Measurements from ENCODE around the gene ZNF766. TPM values are rescaled to one million over a fixed set of nuclear protein-coding genes. Genes with fewer than 3 reads are reported as not detected.
"Not testable (repeated sequence)": the region's sequence is repeated elsewhere in the genome, so short reads cannot be mapped to it uniquely, and the experiment has no call there.

Gene ZNF766
- total RNA-seq, 1 donor from 2014 or later: 21.0 TPM

- intact Hi-C loops (cut with DNase I): no loop called here
- DNase-seq (ENCODE audit: low spot score) (no peak), ATAC-seq (peak; percentile 5)
Observed at GRCh38 chr19:52270266-52270885, 989 bp downstream of the ZNF766 start.

DNA sequence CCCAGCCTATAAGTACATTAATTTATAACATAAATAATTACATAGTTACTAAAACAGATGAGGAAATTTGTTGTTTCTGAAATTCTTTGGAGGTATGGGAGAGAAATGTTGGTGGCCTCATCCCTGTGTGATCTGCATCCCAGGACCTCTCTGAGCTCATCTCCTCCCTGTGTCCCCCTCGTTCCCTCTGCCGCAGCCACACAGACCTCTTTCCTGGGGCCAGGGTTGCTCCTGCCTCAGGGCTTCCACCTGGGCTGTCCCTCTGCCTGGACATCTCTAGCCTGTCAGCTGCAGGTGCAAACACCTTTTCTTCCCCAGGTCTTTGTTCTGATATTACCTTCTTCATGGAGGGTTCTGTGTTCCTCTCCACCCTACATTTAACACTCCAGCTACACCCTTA, 3.9 kb downstream of the ZNF766 start:
- DNase-seq (ENCODE audit: low spot score) (no peak), ATAC-seq (no peak)
- intact Hi-C loops (cut with DNase I): no loop called here

- intact Hi-C loops (cut with DNase I): no loop called here
- DNase-seq (ENCODE audit: low spot score) (no peak), ATAC-seq (no peak)
Observed at GRCh38 chr19:52274191-52274590, 4.8 kb downstream of the ZNF766 start.

DNA sequence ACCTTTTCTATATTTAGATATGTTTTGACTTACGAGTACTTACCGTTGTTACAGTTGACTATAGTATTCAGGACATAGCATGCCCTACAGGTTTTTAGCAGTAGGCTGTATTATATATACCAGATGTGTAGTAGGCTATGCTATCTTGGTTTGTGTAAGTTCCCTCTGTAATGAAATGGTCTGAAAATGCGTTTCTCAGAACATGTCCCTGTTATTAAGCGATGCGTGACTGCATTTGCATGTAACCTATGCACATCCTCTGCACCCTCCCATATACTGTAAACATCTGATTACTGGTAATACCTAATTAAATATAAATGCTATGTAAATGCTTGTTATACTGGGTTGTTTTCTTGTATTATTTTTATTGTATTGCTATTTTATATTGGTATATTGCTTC, 6.6 kb downstream of the ZNF766 start:
- DNase-seq (ENCODE audit: low spot score) (no peak), ATAC-seq (no peak)
- intact Hi-C loops (cut with DNase I): no loop called here

- no peak for DNase-seq (ENCODE audit: low spot score)
- ATAC-seq: no peak
- intact Hi-C loops (cut with DNase I): no loop called here
Observed at GRCh38 chr19:52277471-52277870, 8.1 kb downstream of the ZNF766 start.

GRCh38 chr19:52286256-52286655, 16.9 kb downstream of the ZNF766 start:
- DNase-seq (ENCODE audit: low spot score) (no peak), ATAC-seq (no peak)
- intact Hi-C loops (cut with DNase I): no loop called here

DNA sequence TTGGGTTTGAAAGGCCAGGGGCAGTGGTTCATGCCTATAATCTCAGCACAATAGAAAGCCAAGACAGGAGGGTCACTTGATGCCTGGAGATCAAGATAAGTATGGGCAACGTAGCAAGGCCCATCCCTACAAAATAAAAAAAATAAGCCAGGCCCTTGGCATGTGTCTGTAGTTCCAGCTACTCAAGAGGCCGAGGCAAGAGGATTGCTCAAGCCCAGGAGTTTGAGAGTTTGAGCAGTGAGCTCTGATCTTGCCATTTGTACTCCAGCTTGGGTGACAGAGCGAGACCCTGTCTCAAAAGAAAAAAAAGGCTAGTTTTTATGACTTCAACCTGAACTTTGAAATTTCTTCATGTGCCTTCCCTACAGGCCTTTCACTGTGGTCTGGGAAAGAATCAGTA, 22.4 kb downstream of the ZNF766 start:
- no peak for DNase-seq (ENCODE audit: low spot score)
- intact Hi-C loops (cut with DNase I): no loop called here

DNA sequence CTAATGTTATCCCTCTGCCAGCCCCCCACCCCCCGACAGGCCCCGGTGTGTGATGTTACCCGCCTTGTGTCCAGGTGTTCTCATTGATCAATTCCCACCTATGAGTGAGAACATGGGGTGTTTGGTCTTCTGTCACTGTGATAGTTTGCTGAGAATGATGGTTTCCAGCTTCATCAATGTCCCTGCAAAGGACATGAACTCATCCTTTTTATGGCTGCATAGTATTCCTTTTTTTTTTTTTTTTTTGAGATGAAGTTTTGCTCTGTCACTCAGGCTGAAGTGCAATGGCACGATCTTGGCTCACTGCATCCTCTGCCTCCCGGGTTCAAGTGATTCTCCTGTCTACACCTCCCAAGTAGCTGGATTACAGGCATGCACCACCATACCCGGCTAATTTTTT, 23.6 kb downstream of the ZNF766 start:
- ATAC-seq; intact Hi-C loops (cut with DNase I); DNase-seq (ENCODE audit: low spot score): not testable (repeated sequence)

More for the DNA sequence above, 22.4 kb downstream of the ZNF766 start:
- no peak for ATAC-seq

GRCh38 chr19:52296400-52296772, 27.0 kb downstream of the ZNF766 start:
- DNase-seq (ENCODE audit: low spot score): no peak
- no peak for ATAC-seq
- intact Hi-C loops (cut with DNase I): no loop called here

DNA sequence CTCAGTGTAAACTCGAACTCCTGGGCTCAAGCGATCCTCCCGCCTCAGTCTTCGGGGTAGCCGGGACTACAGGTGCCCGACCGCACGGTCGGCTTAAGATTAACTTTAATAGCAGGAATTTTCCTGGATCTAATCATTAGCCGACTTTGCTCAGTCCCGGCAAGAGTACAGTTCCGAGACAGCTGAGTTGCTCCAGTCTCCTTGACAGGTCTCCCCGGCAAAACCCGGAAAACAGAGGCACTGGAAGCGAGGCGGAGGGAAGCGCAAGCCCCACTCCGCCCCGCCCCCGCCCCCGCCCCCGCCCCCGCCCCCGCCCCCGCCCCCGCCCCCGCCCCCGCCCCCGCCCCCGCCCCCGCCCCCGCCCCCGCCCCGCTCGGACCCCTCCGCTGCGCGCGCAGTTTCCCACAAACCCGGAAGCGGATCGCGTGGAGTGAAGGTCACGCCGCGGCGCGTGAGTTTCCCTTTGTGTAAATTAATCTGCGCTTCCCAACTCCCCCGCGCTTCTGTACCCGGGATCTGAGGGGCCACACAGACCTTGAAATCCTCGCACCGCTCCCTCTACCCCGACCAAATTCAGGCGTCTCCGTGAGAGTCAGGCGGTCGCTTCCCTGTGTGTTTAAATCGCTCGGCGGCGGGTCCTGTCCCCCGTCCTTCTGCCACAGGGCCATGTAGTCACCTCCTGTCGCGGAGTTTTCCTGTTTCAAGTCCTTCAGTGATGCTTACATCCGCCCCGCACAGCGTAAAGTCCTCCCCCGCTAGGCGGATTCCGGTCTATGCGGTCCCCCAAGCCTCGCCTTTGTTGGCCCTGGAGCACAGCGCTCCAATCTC, 27.6 kb downstream of the ZNF766 start, which contains the start of gene ZNF480:
ZNF480 (plus strand) TSS at position 397 of the 828 bp plus-strand sequence. CDS start 3,244 bp downstream, outside the sequence.
- intact Hi-C loops (cut with DNase I): no loop called here
- DNase-seq (ENCODE audit: low spot score) (peak; percentile 92), ATAC-seq (peak; percentile 93)

DNA sequence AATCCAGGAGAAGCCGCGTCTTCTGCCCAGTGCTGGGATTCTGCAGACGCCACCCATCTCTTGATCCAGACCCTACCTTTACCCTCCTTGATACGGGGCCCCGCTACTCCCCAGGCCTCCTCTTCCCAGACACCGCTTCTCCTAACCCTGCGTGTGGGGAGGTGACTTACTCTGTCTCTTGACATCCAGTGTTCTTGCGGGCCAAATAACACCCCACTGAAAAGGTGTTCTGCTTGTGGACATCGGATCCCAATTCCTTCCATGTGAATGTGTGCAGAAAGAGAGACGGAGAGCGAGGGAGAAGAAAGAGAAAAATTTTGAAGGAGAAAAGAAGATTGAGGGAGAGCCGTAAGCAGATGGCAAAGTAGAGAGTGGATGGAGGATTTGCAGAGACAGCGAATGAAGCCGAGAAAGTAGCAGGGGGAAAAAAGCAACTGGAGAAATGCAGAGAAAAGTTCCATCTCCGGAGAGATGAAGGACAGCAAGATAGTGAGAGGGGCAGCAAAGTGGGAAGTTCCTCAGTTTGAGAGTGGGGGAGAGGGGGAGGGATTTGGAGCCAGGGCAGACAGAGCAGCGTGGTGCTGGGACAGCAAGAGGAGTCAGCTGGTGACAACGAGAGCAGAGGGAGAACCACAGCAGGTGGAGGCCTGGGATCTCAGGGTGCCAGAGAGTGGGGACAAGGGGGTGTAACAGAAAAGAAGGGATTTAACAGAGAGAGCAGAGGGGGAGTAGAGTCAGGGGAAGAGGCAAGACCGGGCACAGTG, 28.4 kb downstream of the ZNF766 start:
- DNase-seq (ENCODE audit: low spot score) (no peak), ATAC-seq (no peak)
- intact Hi-C loops (cut with DNase I): no loop called here

GRCh38 chr19:52307275-52307674, 37.9 kb downstream of the ZNF766 start:
- DNase-seq (ENCODE audit: low spot score) (no peak), ATAC-seq (no peak)
- intact Hi-C loops (cut with DNase I): no loop called here

GRCh38 chr19:52322429-52322828, 53.0 kb downstream of the ZNF766 start:
- ATAC-seq: no peak
- intact Hi-C loops (cut with DNase I): no loop called here
- no peak for DNase-seq (ENCODE audit: low spot score)

DNA sequence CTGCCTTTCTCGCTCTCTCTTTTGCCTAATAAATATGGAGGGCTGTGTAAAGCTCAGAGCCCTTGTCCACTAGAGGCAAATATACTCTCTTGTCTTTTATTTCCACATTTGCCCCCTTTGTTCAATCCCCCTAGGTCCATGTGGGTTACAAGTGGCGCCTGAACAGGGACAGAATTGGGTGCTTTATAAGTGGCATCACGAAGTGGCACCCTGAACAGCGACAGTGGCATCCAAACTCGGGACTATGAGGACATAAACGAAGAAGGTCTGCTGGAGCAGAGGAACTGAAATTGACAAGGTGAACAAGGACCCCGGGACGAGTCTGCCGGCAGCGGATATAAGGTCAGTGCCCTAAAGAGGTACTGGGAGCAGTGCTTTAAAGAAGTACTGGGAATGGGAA, 62.4 kb downstream of the ZNF766 start:
- intact Hi-C loops (cut with DNase I): no loop called here
- ATAC-seq (no peak), DNase-seq (ENCODE audit: low spot score) (no peak)

DNA sequence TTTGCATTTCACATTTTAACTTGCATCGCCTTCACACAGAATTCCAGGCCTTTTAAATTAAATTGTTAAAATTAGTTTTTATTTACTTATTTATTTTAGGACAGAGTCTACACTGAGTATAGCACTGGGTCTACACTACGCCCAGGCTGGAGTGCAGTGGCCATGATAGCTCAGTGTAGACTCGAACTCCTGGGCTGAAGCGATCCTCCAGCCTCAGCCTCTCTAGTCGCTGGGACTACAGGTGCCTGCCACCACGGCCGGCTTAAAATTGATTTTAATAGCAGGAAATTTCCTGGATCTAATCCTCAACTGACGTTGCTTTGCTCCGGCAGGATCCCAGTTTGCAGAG, 66.4 kb downstream of the ZNF766 start:
- intact Hi-C loops (cut with DNase I): no loop called here
- peak; percentile 56 for ATAC-seq
- DNase-seq (ENCODE audit: low spot score): no peak

GRCh38 chr19:52336117-52336790, 66.9 kb downstream of the ZNF766 start, which contains the start of gene ZNF610:
Gene ZNF610, plus strand, starts transcription at chr19:52336243. Its CDS starts 12,930 bp downstream, at chr19:52349173.
- DNase-seq (ENCODE audit: low spot score): peak; percentile 93
- peak; percentile 100 for ATAC-seq
- intact Hi-C loops (cut with DNase I): no loop called here

DNA sequence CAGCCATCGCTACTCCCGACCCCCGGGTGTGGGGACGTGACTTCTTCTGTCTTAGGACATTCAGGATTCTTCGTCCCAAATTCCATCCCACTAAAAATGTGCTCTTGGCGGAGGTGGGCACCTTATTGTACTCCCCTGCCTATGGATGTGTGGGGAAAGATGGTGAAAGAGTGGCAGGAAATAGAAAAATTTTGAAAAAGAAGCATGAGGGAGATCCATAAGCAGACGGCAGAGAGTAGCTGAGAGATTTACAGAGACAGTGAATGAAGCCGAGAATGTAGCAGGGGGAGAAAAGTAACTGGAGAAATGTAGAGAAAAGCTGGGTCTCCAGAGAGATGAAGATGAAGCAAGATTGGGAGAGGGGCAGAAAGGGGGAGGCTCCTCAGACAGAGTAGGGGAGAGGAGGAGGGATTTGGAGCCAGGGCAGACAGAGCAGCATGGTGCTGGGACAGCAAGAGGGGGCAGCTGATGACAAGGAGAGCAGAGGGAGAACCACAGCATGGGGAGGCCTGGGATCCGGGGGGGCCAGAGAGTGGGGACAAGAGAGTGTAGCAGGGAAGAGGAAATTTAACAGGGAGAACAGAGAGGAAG, 67.5 kb downstream of the ZNF766 start:
- intact Hi-C loops (cut with DNase I): no loop called here
- ATAC-seq (no peak), DNase-seq (ENCODE audit: low spot score) (no peak)

DNA sequence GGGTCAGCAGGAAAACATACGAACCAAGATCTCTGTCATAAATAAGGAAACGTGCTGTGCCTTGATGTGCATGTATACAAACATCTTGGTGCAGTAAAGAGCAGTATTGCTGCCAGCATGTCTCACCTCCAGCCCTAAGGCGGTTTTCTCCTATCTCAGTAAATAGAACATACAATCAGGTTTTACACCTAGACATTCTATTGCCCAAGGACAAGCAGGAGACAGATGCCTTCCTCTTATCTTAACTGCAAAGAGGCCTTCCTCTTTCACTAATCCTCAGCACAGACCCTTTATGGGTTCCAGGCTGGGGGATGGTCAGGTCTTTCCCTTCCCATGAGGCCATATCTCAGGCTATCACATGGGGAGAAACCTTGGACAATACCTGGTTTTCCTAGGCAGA, 69.6 kb downstream of the ZNF766 start:
- not testable (repeated sequence) for ATAC-seq

DNA sequence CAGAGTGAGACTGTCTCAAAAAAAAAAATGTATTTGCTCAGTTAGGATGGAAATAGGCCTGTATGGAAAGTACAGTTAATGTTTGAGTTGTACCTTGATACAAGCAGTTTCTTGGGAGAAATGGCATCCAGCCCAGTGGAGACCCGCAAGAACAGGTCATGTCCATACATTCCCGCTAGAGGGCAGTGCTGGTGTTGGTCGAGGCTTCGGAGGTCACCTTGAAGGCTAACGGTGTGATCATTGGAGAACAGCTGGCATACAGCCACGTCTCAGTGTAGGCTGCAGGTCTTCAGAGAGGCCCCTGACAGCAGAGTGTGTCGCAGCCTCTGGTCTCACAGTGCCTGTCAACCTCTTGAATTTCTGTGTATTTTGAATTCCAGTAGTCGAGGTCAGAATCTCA, 74.2 kb downstream of the ZNF766 start:
- DNase-seq (ENCODE audit: low spot score): no peak
- intact Hi-C loops (cut with DNase I): no loop called here
- no peak for ATAC-seq

More for the DNA sequence above, 69.6 kb downstream of the ZNF766 start:
- DNase-seq (ENCODE audit: low spot score); intact Hi-C loops (cut with DNase I): not testable (repeated sequence)

Data from sciatic nerve (tissue), 2 donors.